ENCODE data around the gene GRB10. TPM values are rescaled to one million over a fixed set of nuclear protein-coding genes. Genes with fewer than 3 reads are reported as not detected.

GRB10 gene
- total and polyA plus RNA-seq, 2 experiments from 2014 or later, result 35.0 to 154 TPM

- TF ChIP-seq CREB1 (CRISPR knock-in tag; IDR thresholded peaks at IDR 0.05; ENCODE audit: low read depth), result no peak
- TF ChIP-seq POLR2AphosphoS5 (IDR thresholded peaks at IDR 0.05; ENCODE audit: low read depth), result no peak
- TF ChIP-seq EZH2 (IDR thresholded peaks at IDR 0.05; ENCODE audit: low read depth, unreplicated experiment), result no peak
- TF ChIP-seq ETS1 (IDR thresholded peaks at IDR 0.05), result no peak
- no peak for TF ChIP-seq EZH2phosphoT487 (IDR thresholded peaks at IDR 0.05; ENCODE audit: unreplicated experiment)
- no peak for TF ChIP-seq NANOG (IDR thresholded peaks at IDR 0.05; ENCODE audit: borderline replicate concordance)
- no peak for TF ChIP-seq ZNF331 (CRISPR knock-in tag; IDR thresholded peaks at IDR 0.05; ENCODE audit: low read depth)
- TF ChIP-seq ZNF114 (CRISPR knock-in tag; IDR thresholded peaks at IDR 0.05), result no peak
- no peak for TF ChIP-seq JUNB (IDR thresholded peaks at IDR 0.05; ENCODE audit: unreplicated experiment)
- no peak for TF ChIP-seq STAT1 (IDR thresholded peaks at IDR 0.05; ENCODE audit: unreplicated experiment)
- TF ChIP-seq, protein P1, sequence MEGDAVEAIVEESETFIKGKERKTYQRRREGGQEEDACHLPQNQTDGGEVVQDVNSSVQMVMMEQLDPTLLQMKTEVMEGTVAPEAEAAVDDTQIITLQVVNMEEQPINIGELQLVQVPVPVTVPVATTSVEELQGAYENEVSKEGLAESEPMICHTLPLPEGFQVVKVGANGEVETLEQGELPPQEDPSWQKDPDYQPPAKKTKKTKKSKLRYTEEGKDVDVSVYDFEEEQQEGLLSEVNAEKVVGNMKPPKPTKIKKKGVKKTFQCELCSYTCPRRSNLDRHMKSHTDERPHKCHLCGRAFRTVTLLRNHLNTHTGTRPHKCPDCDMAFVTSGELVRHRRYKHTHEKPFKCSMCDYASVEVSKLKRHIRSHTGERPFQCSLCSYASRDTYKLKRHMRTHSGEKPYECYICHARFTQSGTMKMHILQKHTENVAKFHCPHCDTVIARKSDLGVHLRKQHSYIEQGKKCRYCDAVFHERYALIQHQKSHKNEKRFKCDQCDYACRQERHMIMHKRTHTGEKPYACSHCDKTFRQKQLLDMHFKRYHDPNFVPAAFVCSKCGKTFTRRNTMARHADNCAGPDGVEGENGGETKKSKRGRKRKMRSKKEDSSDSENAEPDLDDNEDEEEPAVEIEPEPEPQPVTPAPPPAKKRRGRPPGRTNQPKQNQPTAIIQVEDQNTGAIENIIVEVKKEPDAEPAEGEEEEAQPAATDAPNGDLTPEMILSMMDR (conservative IDR thresholded peaks at IDR 0.05; ENCODE audit: low read depth in 2 of 2), result no peak
- TF ChIP-seq ZNF462 (CRISPR knock-in tag; IDR thresholded peaks at IDR 0.05), result no peak
- TF ChIP-seq, protein P2, sequence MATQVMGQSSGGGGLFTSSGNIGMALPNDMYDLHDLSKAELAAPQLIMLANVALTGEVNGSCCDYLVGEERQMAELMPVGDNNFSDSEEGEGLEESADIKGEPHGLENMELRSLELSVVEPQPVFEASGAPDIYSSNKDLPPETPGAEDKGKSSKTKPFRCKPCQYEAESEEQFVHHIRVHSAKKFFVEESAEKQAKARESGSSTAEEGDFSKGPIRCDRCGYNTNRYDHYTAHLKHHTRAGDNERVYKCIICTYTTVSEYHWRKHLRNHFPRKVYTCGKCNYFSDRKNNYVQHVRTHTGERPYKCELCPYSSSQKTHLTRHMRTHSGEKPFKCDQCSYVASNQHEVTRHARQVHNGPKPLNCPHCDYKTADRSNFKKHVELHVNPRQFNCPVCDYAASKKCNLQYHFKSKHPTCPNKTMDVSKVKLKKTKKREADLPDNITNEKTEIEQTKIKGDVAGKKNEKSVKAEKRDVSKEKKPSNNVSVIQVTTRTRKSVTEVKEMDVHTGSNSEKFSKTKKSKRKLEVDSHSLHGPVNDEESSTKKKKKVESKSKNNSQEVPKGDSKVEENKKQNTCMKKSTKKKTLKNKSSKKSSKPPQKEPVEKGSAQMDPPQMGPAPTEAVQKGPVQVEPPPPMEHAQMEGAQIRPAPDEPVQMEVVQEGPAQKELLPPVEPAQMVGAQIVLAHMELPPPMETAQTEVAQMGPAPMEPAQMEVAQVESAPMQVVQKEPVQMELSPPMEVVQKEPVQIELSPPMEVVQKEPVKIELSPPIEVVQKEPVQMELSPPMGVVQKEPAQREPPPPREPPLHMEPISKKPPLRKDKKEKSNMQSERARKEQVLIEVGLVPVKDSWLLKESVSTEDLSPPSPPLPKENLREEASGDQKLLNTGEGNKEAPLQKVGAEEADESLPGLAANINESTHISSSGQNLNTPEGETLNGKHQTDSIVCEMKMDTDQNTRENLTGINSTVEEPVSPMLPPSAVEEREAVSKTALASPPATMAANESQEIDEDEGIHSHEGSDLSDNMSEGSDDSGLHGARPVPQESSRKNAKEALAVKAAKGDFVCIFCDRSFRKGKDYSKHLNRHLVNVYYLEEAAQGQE (IDR thresholded peaks at IDR 0.05; ENCODE audit: unreplicated experiment), result no peak
- H3K27me3 ChIP-seq (ENCODE audit: insufficient read depth), result no peaks in the 10 kb centered on the region
- H3K27ac Mint-ChIP-seq, result no peak overlapping the region
- H3K79me2 ChIP-seq (replicated peaks; ENCODE audit: insufficient read depth), result 0 out of 2 replicates have a peak, but pooled peaks cover 3% of the 10 kb centered on the region
- H3F3A ChIP-seq (replicated peaks; ENCODE audit: low read depth), result no peaks in the 10 kb centered on the region
- H4K20me1 ChIP-seq (replicated peaks; ENCODE audit: insufficient read depth), result peaks cover 10% of the 10 kb centered on the region; the same call in 1 of the 2 replicates
- H3K4me3 ChIP-seq, result no peak overlapping the region
- peaks cover 2% of the 10 kb centered on the region for H3K27me3 Mint-ChIP-seq (ENCODE audit: insufficient read depth, low read depth, poor library complexity)
- H3K36me3 Mint-ChIP-seq (ENCODE audit: low read depth), result peaks cover 60% of the 10 kb centered on the region
- H3K4me2 ChIP-seq, result no peak overlapping the region
- H3K36me3 ChIP-seq (ENCODE audit: insufficient read depth), result peaks cover 27% of the 10 kb centered on the region
- H3K9me2 ChIP-seq (ENCODE audit: insufficient read depth), result no peaks in the 10 kb centered on the region
- no peak overlapping the region for H2AFZ ChIP-seq
- H3K4me1 ChIP-seq (ENCODE audit: insufficient read depth), result no peaks in the 10 kb centered on the region
- H3K27ac ChIP-seq (ENCODE audit: low read depth), result no peak overlapping the region
- H3K4me1 Mint-ChIP-seq, result no peaks in the 10 kb centered on the region
- ATAC-seq (no peak), DNase-seq (ENCODE audit: low spot score) (no peak)
- H3K9me3 Mint-ChIP-seq, result no peaks in the 10 kb centered on the region
- H3K4me3 Mint-ChIP-seq, result no peak overlapping the region
Measured at GRCh38 chr7:50613473-50613872, 169.2 kb downstream of the GRB10 start.

All from GM23338 (cell line).